Adipocyte (in vitro differentiated cells): Measurements from ENCODE around the gene ME3.

Experiments
- DNase-seq: peaks from one replicate; pipeline ENCODE4 v3.0.0-alpha.2; 2015; ENCODE audit warnings: low read depth
- H3K27me3 ChIP-seq: replicated peaks from 2 replicates; pipeline ENCODE4 v1.7.0; 2013; ENCODE audit warnings: mild to moderate bottlenecking, low read length, moderate library complexity; ENCODE audit not compliant: control insufficient read depth, insufficient read depth
- H3K36me3 ChIP-seq: 2 replicates; pipeline ENCODE4 v1.7.0; 2013; ENCODE audit warnings: low read length, mild to moderate bottlenecking, moderate library complexity; ENCODE audit not compliant: control insufficient read depth, insufficient read depth, severe bottlenecking
- H3K4me1 ChIP-seq: 2 replicates; pipeline ENCODE4 v1.7.0; 2013; ENCODE audit warnings: mild to moderate bottlenecking, low read length, moderate library complexity; ENCODE audit not compliant: control insufficient read depth, insufficient read depth
- H3K4me3 ChIP-seq: 2 replicates; pipeline ENCODE4 v1.7.0; 2013; ENCODE audit warnings: mild to moderate bottlenecking, low read length, moderate library complexity
- H3K9ac ChIP-seq: 2 replicates; pipeline ENCODE4 v1.7.0; 2013; ENCODE audit warnings: mild to moderate bottlenecking, low read length, moderate library complexity
- H3K9me3 ChIP-seq: 2 replicates; pipeline ENCODE4 v1.7.0; 2013; ENCODE audit warnings: mild to moderate bottlenecking, low read length, moderate library complexity; ENCODE audit not compliant: control insufficient read depth

Gene ME3

GRCh38 chr11:86481399-86481798, 191.0 kb downstream of the ME3 start:
- H3K9ac ChIP-seq: no peak overlapping the region
- no peaks in the 10 kb centered on the region for H3K36me3 ChIP-seq
- no peaks in the 10 kb centered on the region for H3K9me3 ChIP-seq
- peaks cover 66% of the 10 kb centered on the region for H3K4me1 ChIP-seq
- no peak overlapping the region for H3K4me3 ChIP-seq
- DNase-seq: no peak
- H3K27me3 ChIP-seq: no peaks in the 10 kb centered on the region

- DNase-seq: no peak
- H3K27me3 ChIP-seq: no peaks in the 10 kb centered on the region
- H3K9me3 ChIP-seq: no peaks in the 10 kb centered on the region
- no peaks in the 10 kb centered on the region for H3K36me3 ChIP-seq
- H3K4me3 ChIP-seq: no peak overlapping the region
- peak overlapping the region; percentile 17 for H3K9ac ChIP-seq
- peaks cover 67% of the 10 kb centered on the region for H3K4me1 ChIP-seq
These were observed 194.1 kb downstream of the ME3 start for GRCh38 chr11:86478348-86478747.

GRCh38 chr11:86477495-86478155, 194.8 kb downstream of the ME3 start:
- H3K9me3 ChIP-seq: no peaks in the 10 kb centered on the region
- peak overlapping the region; percentile 55 for H3K9ac ChIP-seq
- no peaks in the 10 kb centered on the region for H3K36me3 ChIP-seq
- peaks cover 60% of the 10 kb centered on the region for H3K4me1 ChIP-seq
- H3K4me3 ChIP-seq: no peak overlapping the region
- no peaks in the 10 kb centered on the region for H3K27me3 ChIP-seq
- peak; percentile 43 for DNase-seq

- no peak for DNase-seq
- H3K9me3 ChIP-seq: no peaks in the 10 kb centered on the region
These were observed 196.1 kb downstream of the ME3 start for GRCh38 chr11:86476109-86476861.

GRCh38 chr11:86475027-86475426, 197.4 kb downstream of the ME3 start:
- H3K9me3 ChIP-seq: no peaks in the 10 kb centered on the region
- DNase-seq: no peak
- no peak overlapping the region for H3K9ac ChIP-seq
- H3K4me3 ChIP-seq: no peak overlapping the region
- H3K27me3 ChIP-seq: no peaks in the 10 kb centered on the region
- peaks cover 47% of the 10 kb centered on the region for H3K4me1 ChIP-seq
- no peaks in the 10 kb centered on the region for H3K36me3 ChIP-seq

More at GRCh38 chr11:86476109-86476861, 196.1 kb downstream of the ME3 start:
- Histone ChIP-seq H3K4me3 (no peak overlapping the region), H3K27me3 (no peaks in the 10 kb centered on the region), H3K4me1 (peaks cover 46% of the 10 kb centered on the region), H3K36me3 (no peaks in the 10 kb centered on the region), H3K9ac (peak overlapping the region; percentile 55)

- Histone ChIP-seq H3K36me3 (no peaks in the 10 kb centered on the region), H3K4me3 (no peak overlapping the region), H3K9ac (no peak overlapping the region), H3K27me3 (no peaks in the 10 kb centered on the region), H3K9me3 (no peaks in the 10 kb centered on the region), H3K4me1 (peaks cover 55% of the 10 kb centered on the region)
- no peak for DNase-seq
These were observed 198.2 kb downstream of the ME3 start for GRCh38 chr11:86473991-86474833.

- no peaks in the 10 kb centered on the region for H3K36me3 ChIP-seq
- H3K9ac ChIP-seq: peak overlapping the region; percentile 40
- peaks cover 26% of the 10 kb centered on the region for H3K4me1 ChIP-seq
- H3K4me3 ChIP-seq: no peak overlapping the region
- no peaks in the 10 kb centered on the region for H3K9me3 ChIP-seq
- no peak for DNase-seq
- H3K27me3 ChIP-seq: no peaks in the 10 kb centered on the region
These were observed 202.7 kb downstream of the ME3 start for GRCh38 chr11:86469491-86470388.

GRCh38 chr11:86468169-86468568, 204.2 kb downstream of the ME3 start:
- Histone ChIP-seq H3K4me3 (no peak overlapping the region), H3K9ac (no peak overlapping the region), H3K36me3 (peaks cover 4% of the 10 kb centered on the region), H3K4me1 (peaks cover 14% of the 10 kb centered on the region), H3K9me3 (no peaks in the 10 kb centered on the region), H3K27me3 (no peaks in the 10 kb centered on the region)
- DNase-seq: no peak

GRCh38 chr11:86464509-86465221, 207.8 kb downstream of the ME3 start:
- no peaks in the 10 kb centered on the region for H3K9me3 ChIP-seq
- H3K36me3 ChIP-seq: peaks cover 13% of the 10 kb centered on the region
- DNase-seq: no peak
- H3K27me3 ChIP-seq: no peaks in the 10 kb centered on the region
- no peak overlapping the region for H3K4me3 ChIP-seq
- H3K4me1 ChIP-seq: peaks cover 20% of the 10 kb centered on the region
- no peak overlapping the region for H3K9ac ChIP-seq

- no peak overlapping the region for H3K4me3 ChIP-seq
- DNase-seq: no peak
- H3K9me3 ChIP-seq: no peaks in the 10 kb centered on the region
- peaks cover 21% of the 10 kb centered on the region for H3K4me1 ChIP-seq
- H3K27me3 ChIP-seq: no peaks in the 10 kb centered on the region
- no peak overlapping the region for H3K9ac ChIP-seq
- H3K36me3 ChIP-seq: peaks cover 13% of the 10 kb centered on the region
These were observed 208.5 kb downstream of the ME3 start for GRCh38 chr11:86463955-86464354.
